T-helper 2 cell (primary cell): ENCODE results near the gene CXXC1.
A peak's percentile ranks its signal among the peaks of the same experiment; 100 is the strongest.
"Not testable (repeated sequence)": the region's sequence is repeated elsewhere in the genome, so short reads cannot be mapped to it uniquely, and the experiment has no call there.

Source experiments
- DNase-seq, 5 experiments: peaks; one replicate each; pipeline versions ENCODE4 v3.0.0 to v3.0.0-alpha.2; 2012 to 2022

CXXC1 gene

DNA sequence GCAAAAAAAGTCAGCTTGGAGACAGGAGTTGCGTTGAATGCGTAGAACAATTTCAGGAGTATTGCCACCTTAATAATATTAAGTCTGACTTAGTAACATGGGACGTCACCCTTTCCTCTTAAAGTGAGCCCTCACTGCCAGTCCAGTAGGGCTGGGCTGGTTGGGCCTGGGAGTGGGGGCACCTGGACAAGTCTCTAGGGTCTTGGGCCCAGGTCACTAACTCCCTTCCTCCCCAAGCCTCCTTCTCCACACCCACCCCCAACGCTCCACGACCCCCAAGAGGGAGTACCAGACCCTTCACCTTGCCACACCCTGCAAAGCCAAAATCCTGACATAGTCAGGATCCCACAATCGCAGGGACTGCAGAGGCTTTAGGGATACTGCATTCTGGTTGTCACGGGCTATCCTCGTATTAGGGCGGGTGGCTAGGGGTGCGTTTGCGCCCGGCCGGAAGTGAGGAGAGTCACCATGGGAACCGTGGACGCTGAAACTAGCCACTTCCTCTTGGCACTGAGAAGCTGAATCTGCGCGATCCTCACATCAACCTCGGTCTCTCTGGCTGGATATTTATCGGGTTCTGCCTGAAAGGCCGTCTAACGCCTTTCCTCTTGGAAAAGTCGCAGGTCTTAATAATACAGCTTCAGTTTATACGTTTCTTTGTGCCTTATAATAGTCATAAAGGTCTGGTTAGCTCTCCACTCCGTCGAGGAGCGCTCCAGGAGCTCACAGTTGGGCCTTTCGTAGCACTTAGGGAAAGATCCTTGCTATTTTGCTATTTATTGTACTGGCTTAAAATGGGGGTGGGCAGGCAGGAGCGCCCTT, 10.3 kb upstream of the CXXC1 start:
- peak in 4 of 5 experiments; percentile 36 to 88 (median 48) for DNase-seq

DNA sequence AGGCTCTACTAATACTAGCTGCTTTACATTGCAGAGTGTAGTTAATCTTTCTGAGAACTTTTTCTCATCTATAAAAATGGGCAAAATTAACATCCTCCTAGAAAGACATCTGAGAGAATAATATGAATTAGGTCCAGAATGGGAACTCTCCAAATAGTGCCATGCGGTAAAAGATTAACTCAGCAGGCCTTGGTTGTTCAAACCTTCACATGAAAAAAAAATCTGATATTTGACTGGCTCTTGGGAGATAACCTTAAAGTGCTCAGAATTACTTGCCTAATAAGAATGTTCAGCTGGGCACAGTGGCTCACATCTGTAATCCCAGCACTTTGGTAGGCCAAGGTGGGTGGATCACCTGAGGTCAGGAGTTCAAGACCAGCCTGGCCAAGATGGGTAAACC, 5.5 kb upstream of the CXXC1 start:
- DNase-seq: no peak

DNA sequence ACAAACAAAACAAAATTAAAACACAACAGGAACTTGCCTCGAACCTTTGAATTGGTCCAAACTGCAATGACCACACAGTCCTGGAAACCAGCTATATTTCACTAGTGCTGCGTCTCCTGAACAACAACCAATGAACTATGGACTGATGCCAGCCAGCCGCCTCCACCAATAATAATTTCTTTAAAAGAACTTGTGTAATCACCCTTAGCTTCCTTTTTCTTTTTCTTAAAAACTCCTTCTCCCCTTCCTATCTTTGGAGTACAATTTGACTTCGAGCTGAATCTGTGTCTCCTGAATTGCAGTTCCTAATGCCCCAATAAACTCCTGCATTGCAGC, 1.6 kb upstream of the CXXC1 start:
- DNase-seq: no peak

DNA sequence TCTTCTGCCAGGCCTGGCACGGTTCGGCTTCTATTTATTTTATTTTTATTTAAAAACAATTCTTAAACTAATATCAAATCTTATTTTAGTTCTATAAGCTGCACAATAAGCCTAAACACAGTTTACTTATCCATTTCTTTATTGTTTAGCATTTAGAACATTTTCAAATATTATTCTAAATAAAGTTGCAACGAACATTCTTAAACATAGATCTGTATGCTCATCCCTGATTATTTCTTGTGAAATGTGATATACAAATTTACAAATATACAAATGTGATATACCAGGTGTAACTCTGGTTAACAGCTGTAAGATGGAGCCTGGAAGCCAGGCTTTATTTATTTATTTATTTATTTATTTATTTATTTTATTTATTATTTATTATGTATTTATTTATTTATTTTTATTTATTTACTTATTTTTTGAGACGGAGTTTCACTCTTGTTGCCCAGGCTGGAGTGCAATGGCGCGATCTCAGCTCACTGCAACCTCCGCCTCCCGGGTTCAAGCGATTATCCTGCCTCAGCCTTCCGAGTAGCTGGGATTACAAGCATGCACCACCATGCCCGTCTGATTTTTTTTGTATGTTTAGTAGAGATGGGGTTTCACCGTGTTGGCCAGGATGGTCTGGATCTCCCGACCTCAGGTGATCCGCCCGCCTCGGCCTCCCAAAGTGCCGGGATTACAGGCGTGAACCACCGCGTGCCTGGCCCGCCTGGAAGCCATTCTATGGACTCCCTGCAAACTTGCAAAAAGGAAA, 1.0 kb upstream of the CXXC1 start:
- not testable (repeated sequence) for DNase-seq

DNA sequence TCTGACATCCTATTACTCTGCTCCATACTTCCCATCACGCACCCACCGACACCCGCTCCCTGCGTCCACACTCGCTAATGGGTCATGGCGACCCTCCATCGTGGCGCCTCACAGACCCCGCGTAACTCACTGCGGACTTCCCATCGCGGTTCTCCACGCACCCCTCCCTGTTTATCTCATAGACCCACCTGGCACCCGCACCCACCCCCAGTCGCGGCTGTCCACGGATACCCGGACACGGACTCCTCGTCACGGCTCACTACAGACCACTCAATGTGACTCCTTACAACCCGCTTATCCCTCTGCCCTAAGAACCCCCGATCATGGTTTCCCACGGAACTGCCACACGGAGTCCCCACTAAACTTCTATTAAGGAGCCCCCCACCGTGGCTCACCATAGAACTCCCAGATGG, 458 bp downstream of the CXXC1 start:
- DNase-seq: no peak

DNA sequence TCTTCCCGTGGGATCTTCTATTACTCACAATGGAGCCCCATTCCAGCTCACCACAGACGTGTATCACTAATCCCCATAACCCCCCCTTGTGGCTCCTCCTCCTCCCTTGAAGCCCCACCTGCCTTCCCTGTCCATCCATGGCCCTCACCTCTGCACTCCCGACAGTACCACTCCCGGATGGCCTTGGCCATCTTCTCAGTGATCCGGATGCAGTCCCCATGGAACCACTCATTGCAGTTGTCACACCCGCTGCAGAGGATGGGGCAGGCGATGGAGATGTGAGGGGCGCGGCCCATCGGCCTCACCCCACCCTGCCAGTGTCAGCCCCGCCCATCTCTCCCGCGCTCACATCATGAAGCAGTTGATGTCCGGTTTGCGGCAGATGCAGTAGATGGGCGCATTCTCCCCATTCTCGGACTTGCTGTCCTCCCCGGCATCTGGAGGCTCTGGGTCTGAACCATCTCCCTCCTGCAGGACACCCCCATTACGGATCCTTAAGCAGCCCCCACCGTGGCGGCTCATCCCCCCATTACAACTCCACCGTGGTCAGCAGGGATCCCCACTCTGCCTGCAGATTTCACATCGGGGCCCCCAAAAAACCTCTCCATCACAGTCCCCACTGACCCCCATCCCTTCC, 983 bp downstream of the CXXC1 start:
- DNase-seq: peak in 1 of 5 experiments; percentile 65

DNA sequence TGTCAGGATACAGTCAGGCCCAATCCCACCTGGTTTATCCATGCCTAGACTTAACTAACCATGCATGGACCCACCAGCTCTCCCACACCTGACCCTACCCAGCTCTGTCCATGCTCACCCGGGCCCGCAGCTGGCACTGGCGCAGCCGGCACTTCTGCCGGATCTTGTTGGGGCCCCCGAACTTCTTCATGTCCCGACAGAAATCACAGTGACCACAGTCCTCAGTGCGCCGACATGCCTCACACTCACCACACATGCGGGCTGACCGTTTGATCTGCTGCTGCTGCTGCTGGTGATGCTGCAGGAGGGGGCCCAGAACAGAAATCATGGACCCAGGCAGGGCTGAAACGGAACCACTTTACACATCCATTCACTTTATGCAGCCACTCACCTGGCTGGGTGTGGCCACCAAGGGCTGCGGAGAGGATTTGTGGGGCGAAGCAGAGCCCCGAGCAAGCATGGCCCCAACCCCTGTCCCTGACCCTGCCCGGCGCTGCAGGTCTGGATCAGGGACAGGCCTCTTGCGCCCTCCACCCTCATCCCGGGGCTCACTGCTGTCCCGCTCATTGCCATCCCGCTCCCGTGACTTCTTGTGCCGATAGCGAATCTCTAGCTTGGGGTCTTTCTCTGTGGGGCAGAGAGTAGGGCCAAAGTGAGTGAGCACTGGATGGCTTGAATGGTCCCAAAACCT, 1.7 kb downstream of the CXXC1 start:
- DNase-seq: no peak

DNA sequence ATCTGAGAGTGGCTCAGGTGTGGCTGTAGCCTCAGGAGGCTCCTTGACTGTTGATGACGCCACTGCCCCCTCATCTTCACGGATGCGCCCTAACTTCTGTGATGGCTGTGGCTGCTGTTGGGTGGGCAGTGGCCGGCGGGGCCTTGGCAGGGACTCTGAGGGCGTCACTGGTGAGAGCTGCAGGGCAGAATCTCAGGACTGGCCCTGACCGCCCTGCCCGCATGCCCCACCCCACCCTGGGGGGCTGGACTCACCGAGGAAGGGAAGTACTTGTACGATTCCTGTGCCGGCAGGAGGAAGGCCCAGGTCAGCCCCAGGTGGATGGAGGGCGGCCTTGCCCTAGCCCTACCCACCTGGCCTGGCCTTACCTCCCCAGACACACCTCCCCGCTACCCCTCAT, 2.4 kb downstream of the CXXC1 start:
- no peak for DNase-seq

DNA sequence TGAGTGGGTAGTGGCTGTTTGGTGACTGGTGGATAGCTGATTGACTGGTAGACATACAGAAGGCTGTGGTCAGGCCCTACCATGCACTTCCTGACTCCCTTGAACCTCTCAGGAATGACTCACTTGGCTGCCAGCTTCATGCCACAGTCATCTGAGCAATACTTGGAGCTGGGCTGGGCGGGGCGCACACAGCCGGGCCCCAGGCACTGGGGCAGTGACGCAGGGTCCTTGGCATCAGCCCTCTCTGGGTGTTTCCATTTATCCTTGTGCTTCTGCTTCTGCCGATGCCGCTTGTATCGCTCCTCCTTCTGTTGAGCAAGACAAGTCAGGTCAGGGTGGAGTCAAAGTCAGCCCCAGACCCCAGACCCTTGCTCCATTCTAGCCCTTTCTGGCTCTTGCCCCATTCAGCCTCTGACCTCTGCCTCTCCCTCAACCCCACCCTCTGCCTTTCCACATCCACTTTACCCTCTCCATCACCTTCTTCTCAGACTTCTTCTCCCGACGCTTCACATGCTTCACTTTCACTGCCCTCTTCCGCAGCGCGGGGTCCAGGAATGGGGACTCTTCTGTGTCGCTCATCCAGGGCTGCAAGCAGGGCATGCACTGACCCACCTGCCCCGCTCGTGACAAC, 3.1 kb downstream of the CXXC1 start:
- no peak for DNase-seq

DNA sequence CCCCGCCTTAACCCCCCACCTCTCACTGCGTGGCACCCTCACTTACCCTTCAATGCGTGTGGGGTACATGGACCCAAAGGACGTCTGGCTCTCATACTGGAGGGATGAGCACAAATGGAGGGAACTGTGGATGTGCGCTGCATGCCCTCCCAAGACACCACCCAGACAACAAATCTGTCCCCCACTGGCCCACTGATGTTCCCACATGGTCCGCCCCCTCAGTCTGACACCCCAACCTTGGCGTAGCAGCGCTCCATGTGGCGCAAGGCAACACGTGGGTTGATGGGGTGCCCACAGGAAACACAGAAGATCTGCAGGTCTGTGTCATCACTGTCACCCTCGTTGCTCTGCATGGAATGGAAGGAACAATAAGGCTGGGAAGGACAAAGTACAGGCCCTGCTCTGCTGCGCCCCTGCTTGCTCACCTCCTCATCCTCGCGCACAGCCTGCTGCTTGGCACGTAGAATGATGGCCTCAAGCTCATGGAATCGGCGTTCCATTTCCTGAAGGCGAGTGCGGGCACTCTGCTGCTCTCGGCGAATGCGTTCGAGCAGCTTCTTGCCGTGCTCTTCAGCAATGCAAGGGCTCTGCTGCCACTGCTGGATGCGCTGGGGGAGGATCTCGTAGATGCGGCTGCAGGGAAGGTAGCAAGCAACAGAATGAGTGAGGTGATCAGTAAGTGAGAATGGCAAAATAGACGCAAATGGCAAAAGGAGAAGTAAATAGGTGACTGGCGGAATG, 3.9 kb downstream of the CXXC1 start:
- DNase-seq: no peak

DNA sequence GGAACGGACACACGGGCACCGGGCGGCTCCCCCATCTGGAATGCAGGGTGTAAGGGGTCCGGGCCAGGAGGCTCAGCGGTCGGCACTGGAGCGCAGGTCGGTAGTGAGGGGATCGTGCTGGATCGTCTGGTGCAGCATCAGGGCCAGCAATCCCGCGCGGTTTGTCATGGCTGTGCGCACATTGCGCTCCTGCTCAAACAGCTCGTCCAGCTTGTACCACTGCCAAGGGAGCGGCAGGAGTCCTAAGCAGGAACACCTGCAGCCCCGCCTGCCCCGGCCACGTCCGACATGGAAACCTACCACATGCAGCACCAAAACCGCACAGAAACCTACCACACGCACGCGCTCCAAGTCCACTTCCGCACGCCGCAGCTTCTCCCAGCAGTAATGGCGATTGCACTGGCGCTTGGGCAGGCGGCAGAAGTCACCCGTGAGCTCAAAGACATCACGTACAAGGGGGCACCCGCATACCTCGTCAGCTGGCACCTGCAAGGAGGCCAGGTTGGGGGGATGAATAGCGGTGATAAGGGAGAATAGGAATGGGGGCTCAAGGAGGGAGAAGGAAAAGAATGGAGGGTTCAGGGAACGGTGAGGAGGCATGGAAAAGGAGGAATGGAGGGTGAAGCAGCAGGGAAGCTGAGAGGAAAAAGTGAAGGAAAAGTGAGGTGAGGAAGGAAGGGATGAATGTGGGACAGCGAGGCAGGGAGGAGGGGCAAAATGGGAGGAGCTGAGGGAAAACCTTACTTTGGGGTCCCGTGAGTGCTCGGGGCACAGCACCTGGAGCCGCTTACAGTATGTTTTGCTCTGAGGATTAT, 4.8 kb downstream of the CXXC1 start:
- DNase-seq: no peak

DNA sequence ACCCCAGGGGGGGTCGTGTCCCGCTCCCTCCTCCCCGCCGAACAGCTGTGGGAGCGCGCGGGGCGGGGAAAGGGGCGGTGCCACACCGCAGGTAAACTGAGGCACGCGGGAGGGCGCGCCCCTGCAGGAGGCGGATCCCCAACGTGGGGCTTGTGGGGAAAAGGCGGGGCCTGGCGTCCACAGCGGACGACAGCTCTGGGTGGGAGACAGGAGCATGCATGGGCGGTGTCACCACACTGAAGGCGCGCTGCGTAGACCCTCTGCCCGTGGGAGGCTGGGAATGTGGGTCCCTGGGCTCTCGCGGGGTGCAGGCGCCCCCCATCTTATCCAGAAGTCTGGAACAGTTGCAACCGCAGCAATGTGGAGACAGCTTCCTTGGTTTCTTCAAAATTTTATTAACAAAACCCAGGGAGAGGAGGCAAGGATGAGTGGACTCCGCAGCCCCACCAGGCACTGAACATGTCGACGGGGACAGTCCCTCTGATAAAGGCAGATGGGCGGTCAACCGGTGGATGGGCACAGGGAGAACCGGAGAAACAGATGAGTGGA, 5.4 kb downstream of the CXXC1 start:
- DNase-seq: no peak

DNA sequence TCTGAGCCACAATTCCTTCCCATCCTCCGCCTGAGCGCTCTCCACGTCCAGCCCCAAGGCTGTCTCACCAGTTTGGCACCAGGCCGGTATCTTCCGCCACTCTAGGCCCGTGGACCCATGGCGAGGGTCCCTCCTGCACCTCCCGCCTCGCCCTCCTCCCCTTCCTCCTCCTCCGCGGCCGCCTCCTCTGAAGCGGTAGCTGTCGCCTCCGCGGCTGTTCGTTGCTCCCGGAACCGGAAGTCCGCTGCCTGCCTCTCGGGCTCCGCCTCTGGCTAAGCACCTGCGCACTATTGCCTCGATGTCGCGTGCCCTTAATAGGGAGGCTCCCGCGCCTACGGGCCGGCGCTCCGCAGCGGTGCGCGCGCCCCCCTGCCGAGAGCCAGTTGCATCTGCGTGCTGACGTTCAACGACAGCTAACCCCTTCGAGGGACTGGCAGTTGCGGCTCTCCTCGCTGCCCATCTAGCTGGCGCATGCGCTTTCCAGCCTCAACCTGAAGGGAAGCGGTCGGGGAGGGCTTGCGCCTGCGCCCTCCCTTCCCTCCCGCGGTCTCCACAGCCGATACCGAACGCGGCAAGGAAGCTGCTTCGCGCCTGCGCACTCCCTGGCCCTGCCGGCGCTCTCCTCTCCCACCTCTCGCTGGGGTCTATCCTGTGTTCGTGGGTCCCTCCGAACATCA, 6.1 kb downstream of the CXXC1 start, which contains the start of gene MBD1:
Gene MBD1 (minus strand): TSS at position 229 of the 677 bp plus-strand sequence. CDS start 1,531 bp downstream, outside the sequence.
- DNase-seq: peak; percentile 91 to 99 (median 97)

DNA sequence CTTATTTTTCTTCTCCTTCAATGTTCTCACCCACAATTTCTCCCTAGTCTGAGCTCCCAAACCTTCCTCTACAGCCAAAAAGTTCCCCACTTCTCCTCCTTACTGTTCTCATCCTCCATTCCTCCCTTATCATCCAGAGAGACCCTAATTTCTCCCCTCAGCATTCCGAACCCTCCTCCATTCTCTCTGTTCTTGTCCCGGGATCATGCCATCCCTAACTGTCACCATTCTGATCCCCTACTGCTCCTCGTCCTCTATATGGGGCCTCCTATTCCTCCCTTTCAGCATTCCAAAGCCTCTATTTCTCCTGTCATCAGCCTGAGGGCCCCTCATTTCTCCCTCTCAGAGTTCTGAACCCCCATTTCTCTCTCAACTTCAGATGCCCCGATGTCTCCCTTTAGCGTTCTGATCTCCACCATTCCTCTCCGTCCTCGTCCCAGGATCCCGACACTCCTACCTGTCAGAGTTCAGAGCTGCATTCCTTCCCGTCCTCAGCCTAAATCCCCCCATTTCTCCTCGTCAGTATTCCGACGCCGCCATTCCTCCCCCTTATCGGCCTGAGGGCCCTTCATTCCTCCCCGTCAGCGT, 6.7 kb downstream of the CXXC1 start:
- no peak for DNase-seq

DNA sequence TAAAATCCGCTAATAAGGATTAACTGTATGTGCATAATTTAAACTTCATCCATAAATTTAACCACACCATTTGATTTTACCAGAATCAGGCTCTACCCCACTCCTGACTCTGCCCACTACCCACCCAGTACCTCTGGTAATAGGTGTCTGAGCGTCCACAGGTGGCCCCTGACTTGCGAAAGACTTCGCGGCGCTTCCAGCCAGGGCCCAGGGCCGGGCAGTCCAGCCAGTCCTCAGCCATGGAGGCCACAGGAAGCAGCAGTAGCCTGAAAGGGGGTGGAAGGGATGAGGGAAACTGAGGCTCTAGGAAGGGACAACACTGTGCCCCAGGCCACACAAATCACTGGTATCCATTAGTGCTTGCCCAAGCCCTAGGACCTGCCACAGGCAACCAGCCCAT, 7.7 kb downstream of the CXXC1 start:
- no peak for DNase-seq

DNA sequence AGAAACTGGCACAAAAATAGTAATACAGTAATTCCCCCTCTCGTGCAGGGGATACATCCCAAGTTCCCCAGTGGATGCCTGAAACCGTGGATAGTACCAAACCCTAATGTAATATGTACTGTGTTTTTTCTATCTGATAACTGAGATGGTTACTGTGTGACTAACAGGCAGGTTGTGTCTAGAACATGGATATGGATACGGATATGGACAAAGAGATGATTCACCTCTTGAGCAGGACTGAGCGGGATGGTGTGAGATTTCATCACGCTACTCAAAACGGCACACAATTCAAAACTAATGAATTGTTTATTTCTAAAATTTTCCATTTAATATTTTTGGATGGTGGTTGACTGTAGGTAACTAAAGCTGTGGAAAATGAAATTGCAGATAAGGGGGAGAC, 9.6 kb downstream of the CXXC1 start:
- no peak for DNase-seq

DNA sequence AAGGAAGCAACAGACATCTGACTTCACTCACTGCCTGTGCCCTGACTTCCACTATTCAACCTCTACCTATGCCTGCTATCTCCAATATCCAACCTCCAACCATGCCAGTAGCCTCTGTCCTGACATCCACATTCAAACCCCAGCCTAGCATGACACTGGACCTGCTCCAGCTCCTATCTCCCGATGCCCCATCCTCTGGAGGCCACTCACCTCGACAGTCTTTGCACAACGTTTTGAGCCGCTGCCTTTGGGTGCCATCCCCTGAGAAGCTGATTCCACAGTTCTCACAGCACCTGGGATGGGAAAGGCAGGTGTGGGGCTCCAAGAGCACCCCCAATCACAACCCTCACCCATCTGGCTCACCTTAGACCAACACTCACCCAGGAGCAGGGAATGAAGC, 11.0 kb downstream of the CXXC1 start:
- no peak for DNase-seq

DNA sequence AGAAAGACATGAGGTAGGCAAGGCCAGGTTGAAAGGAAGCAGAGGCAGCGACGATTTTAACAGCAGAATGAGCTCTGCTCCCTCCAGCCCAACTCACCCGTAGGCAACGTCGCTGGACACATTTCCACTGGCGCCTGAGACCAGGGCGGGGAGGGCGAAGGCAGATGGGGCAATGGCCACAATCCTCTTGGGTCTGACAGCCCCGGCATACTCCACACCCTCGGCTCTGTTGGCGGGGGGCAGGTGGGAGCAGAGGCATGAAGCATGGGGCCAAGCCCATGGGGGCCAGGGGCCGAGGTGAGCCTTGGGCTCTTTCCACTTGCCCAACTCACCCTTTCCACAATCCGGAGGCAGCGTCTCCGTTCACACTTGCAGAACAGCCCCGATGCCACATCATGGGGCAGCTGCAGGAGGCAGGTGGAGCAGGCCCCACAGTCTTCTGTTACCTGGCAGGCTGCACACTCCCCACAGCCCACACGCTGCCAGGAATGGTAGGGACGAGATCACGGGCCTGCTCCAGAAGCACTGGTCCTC, 11.9 kb downstream of the CXXC1 start:
- DNase-seq: no peak

DNA sequence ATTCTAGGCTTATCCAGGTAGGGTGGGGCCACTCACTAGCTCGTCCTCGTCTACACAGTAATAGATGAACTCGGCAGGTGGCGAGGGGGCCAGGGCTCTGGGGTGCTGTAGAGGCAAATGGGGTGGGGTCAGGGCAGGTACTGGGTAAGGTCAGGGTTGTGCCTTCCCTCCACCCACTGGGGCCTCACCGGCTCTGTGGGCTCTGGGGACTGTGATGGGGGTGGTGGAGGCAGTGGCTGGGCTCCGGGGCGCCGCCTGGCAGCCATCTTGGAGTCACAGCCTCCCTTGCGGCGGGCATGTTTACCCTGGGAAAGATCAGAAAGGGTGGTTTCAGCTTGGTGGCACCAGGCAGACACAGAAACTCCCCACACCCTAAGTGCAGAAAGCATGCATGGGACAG, 12.6 kb downstream of the CXXC1 start:
- no peak for DNase-seq
